GM19397 (cell line): ENCODE measurements around the gene CST2.
"Not testable (repeated sequence)": the region's sequence is repeated elsewhere in the genome, so short reads cannot be mapped to it uniquely, and the experiment has no call there.

Source experiments
- ATAC-seq: cut with Tn5 transposase; IDR thresholded peaks from one replicate; pipeline ENCODE4 v1.9.1; 2021; ENCODE audit warnings: mild to moderate bottlenecking, moderate library complexity; ENCODE audit not compliant: unreplicated experiment

CST2 gene

GRCh38 chr20:23811559-23811958, 15.0 kb downstream of the CST2 start:
- not testable (repeated sequence) for ATAC-seq

- not testable (repeated sequence) for ATAC-seq
These were observed 16.2 kb downstream of the CST2 start for GRCh38 chr20:23810349-23810748.

GRCh38 chr20:23800865-23801264, 25.7 kb downstream of the CST2 start:
- ATAC-seq = no peak

GRCh38 chr20:23799216-23799847, 27.2 kb downstream of the CST2 start:
- ATAC-seq = not testable (repeated sequence)

- ATAC-seq = no peak
These were observed 31.0 kb downstream of the CST2 start for GRCh38 chr20:23795526-23795925.

- no peak for ATAC-seq
These were observed 31.7 kb downstream of the CST2 start for GRCh38 chr20:23794841-23795240.

- ATAC-seq = no peak
These were observed 32.5 kb downstream of the CST2 start for GRCh38 chr20:23794065-23794464.

- ATAC-seq = no peak
These were observed 43.1 kb downstream of the CST2 start for GRCh38 chr20:23783447-23783846.

GRCh38 chr20:23782366-23782983, 44.1 kb downstream of the CST2 start:
- ATAC-seq = no peak

GRCh38 chr20:23778676-23779075, 47.9 kb downstream of the CST2 start:
- ATAC-seq = not testable (repeated sequence)

- ATAC-seq = not testable (repeated sequence)
These were observed 49.1 kb downstream of the CST2 start for GRCh38 chr20:23777380-23777779.

- ATAC-seq = no peak
These were observed 50.3 kb downstream of the CST2 start for GRCh38 chr20:23776067-23776771.

- ATAC-seq = no peak
These were observed 52.4 kb downstream of the CST2 start for GRCh38 chr20:23774081-23774480.
